HG03108 (cell line): ENCODE measurements around the gene PLEK.
"Not testable (repeated sequence)": the region's sequence is repeated elsewhere in the genome, so short reads cannot be mapped to it uniquely, and the experiment has no call there.

Source experiments
- ATAC-seq: cut with Tn5 transposase; IDR thresholded peaks from one replicate; pipeline ENCODE4 v1.9.1; 2021; ENCODE audit warnings: moderate library complexity; ENCODE audit not compliant: unreplicated experiment

PLEK gene

GRCh38 chr2:68365087-68365486, at the start of gene PLEK:
PLEK (plus strand) TSS chr2:68365282; CDS start chr2:68365352, 70 bp downstream.
- ATAC-seq: peak; percentile 55

- ATAC-seq: no peak
Measured at GRCh38 chr2:68316111-68316510, 49.0 kb upstream of the PLEK start.

- ATAC-seq: no peak
Measured at GRCh38 chr2:68317971-68318913, 46.8 kb upstream of the PLEK start.

- no peak for ATAC-seq
Measured at GRCh38 chr2:68318914-68319397, 46.1 kb upstream of the PLEK start.

- no peak for ATAC-seq
Measured at GRCh38 chr2:68319398-68320117, 45.5 kb upstream of the PLEK start, which contains the start of gene CNRIP1. CNRIP1 (minus strand) TSS chr2:68319949; CDS start chr2:68319400, 549 bp downstream.

GRCh38 chr2:68320118-68320641, 44.9 kb upstream of the PLEK start:
- no peak for ATAC-seq

- ATAC-seq: no peak
Measured at GRCh38 chr2:68325056-68325455, 40.0 kb upstream of the PLEK start.

GRCh38 chr2:68328901-68329300, 36.2 kb upstream of the PLEK start:
- no peak for ATAC-seq

GRCh38 chr2:68330691-68331090, 34.4 kb upstream of the PLEK start:
- ATAC-seq: no peak

- ATAC-seq: no peak
Measured at GRCh38 chr2:68333009-68333408, 32.1 kb upstream of the PLEK start.

GRCh38 chr2:68333931-68334330, 31.2 kb upstream of the PLEK start:
- no peak for ATAC-seq

GRCh38 chr2:68336192-68336591, 28.9 kb upstream of the PLEK start:
- ATAC-seq: no peak

GRCh38 chr2:68340226-68341061, 24.6 kb upstream of the PLEK start:
- no peak for ATAC-seq

GRCh38 chr2:68341062-68341329, 24.1 kb upstream of the PLEK start:
- no peak for ATAC-seq

- no peak for ATAC-seq
Measured at GRCh38 chr2:68341583-68341982, 23.5 kb upstream of the PLEK start.

- no peak for ATAC-seq
Measured at GRCh38 chr2:68342470-68342869, 22.6 kb upstream of the PLEK start.

GRCh38 chr2:68344031-68344430, 21.1 kb upstream of the PLEK start:
- ATAC-seq: no peak

- no peak for ATAC-seq
Measured at GRCh38 chr2:68345129-68345875, 19.8 kb upstream of the PLEK start.

- ATAC-seq: not testable (repeated sequence)
Measured at GRCh38 chr2:68349091-68349490, 16.0 kb upstream of the PLEK start.

GRCh38 chr2:68351997-68352396, 13.1 kb upstream of the PLEK start:
- ATAC-seq: no peak
